GM23338 (cell line): ENCODE measurements around the gene ZDHHC20. TPM values are rescaled to one million over a fixed set of nuclear protein-coding genes. Genes with fewer than 3 reads are reported as not detected.

ENCODE experiments used
- ATAC-seq: fragments of 200-7000 bp; cut with Tn5 transposase; 3 replicates; pipeline ENCODE4 v1.9.1; 2020
- DNase-seq: peaks from one replicate; pipeline ENCODE4 v3.0.0-alpha.2; 2015; ENCODE audit warnings: low spot score
- H2AFZ ChIP-seq: fragments of 200-600 bp; sonication (generic); 2 replicates; pipeline ENCODE4 v1.8.0; 2016; ENCODE audit warnings: antibody characterized with exemption, mild to moderate bottlenecking, moderate library complexity
- H3F3A ChIP-seq: fragments of 200-600 bp; sonication (generic); replicated peaks from 2 replicates; pipeline ENCODE4 v1.8.0; 2017; ENCODE audit warnings: antibody characterized with exemption, mixed run types, low read depth
- H3K27ac ChIP-seq: fragments of 200-600 bp; sonication (generic); 2 replicates; pipeline ENCODE4 v1.6.1; 2016; ENCODE audit warnings: low read depth
- H3K27me3 ChIP-seq: fragments of 200-600 bp; sonication (generic); 2 replicates; pipeline ENCODE4 v1.8.0; 2016; ENCODE audit warnings: mild to moderate bottlenecking, mixed run types, moderate library complexity; ENCODE audit not compliant: insufficient read depth
- H3K36me3 ChIP-seq: fragments of 200-600 bp; sonication (generic); 2 replicates; pipeline ENCODE4 v1.8.0; 2016; ENCODE audit warnings: mild to moderate bottlenecking; ENCODE audit not compliant: insufficient read depth
- H3K4me1 ChIP-seq: fragments of 200-600 bp; sonication (generic); 2 replicates; pipeline ENCODE4 v1.8.0; 2016; ENCODE audit warnings: mild to moderate bottlenecking, moderate library complexity; ENCODE audit not compliant: insufficient read depth
- H3K4me2 ChIP-seq: fragments of 200-600 bp; sonication (generic); 2 replicates; pipeline ENCODE4 v1.7.1; 2017; ENCODE audit warnings: mixed run types
- H3K4me3 ChIP-seq: fragments of 200-600 bp; sonication (generic); 2 replicates; pipeline ENCODE4 v1.6.1; 2016; ENCODE audit warnings: mixed run types
- H3K79me2 ChIP-seq: fragments of 200-600 bp; sonication (generic); replicated peaks from 2 replicates; pipeline ENCODE4 v1.8.0; 2017; ENCODE audit warnings: mild to moderate bottlenecking; ENCODE audit not compliant: insufficient read depth
- H3K9me2 ChIP-seq: fragments of 200-600 bp; sonication (generic); 2 replicates; pipeline ENCODE4 v1.8.0; 2017; ENCODE audit not compliant: insufficient read depth
- H4K20me1 ChIP-seq: fragments of 200-600 bp; sonication (generic); replicated peaks from 2 replicates; pipeline ENCODE4 v1.8.0; 2017; ENCODE audit warnings: mild to moderate bottlenecking; ENCODE audit not compliant: insufficient read depth
- H3K27ac Mint-ChIP-seq: 2 replicates; pipeline ENCODE4 v1.8.0; 2020; ENCODE audit warnings: inconsistent platforms, mild to moderate bottlenecking, moderate library complexity, mixed read lengths
- H3K27me3 Mint-ChIP-seq: 3 replicates; pipeline ENCODE4 v1.8.0; 2022; ENCODE audit warnings: low read depth, mild to moderate bottlenecking, moderate library complexity, mixed read lengths, inconsistent platforms; ENCODE audit not compliant: insufficient read depth, poor library complexity
- H3K36me3 Mint-ChIP-seq: 3 replicates; pipeline ENCODE4 v1.8.0; 2021; ENCODE audit warnings: low read depth, mild to moderate bottlenecking, inconsistent platforms, moderate library complexity, mixed read lengths
- H3K4me1 Mint-ChIP-seq: 3 replicates; pipeline ENCODE4 v1.8.0; 2020; ENCODE audit warnings: mild to moderate bottlenecking, inconsistent platforms, mixed read lengths
- H3K4me3 Mint-ChIP-seq: 3 replicates; pipeline ENCODE4 v1.8.0; 2021; ENCODE audit warnings: moderate library complexity, mild to moderate bottlenecking, inconsistent platforms, mixed read lengths
- H3K9me3 Mint-ChIP-seq: 3 replicates; pipeline ENCODE4 v1.8.0; 2020; ENCODE audit warnings: moderate library complexity, mild to moderate bottlenecking, inconsistent platforms, mixed read lengths
- CREB1 ChIP-seq: fragments of 250-450 bp; sonication (Bioruptor Pico); IDR thresholded peaks from 2 replicates; pipeline ENCODE4 v1.5.0; 2020; ENCODE audit warnings: low read depth, mild to moderate bottlenecking, moderate library complexity
- ETS1 ChIP-seq: IDR thresholded peaks from 2 replicates; pipeline ENCODE4 v1.6.1; 2016; ENCODE audit warnings: antibody characterized with exemption
- EZH2phosphoT487 ChIP-seq: fragments of 200-600 bp; sonication (generic); IDR thresholded peaks from one replicate; pipeline ENCODE4 v1.8.1; 2018; ENCODE audit warnings: antibody characterized with exemption; ENCODE audit not compliant: unreplicated experiment
- JUNB ChIP-seq: IDR thresholded peaks from one replicate; pipeline ENCODE4 v1.6.1; 2016; ENCODE audit warnings: antibody characterized with exemption; ENCODE audit not compliant: unreplicated experiment
- NANOG ChIP-seq: IDR thresholded peaks from 2 replicates; pipeline ENCODE4 v1.6.1; 2016; ENCODE audit warnings: antibody characterized with exemption, borderline replicate concordance
- REST ChIP-seq: IDR thresholded peaks from one replicate; pipeline ENCODE4 v1.6.1; 2018; ENCODE audit warnings: antibody characterized with exemption; ENCODE audit not compliant: unreplicated experiment
- ZNF114 ChIP-seq: fragments of 250-450 bp; sonication (Bioruptor Pico); IDR thresholded peaks from 2 replicates; pipeline ENCODE4 v1.5.0; 2020; ENCODE audit warnings: mild to moderate bottlenecking, moderate library complexity
- ZNF331 ChIP-seq: fragments of 250-450 bp; sonication (Bioruptor Pico); IDR thresholded peaks from 2 replicates; pipeline ENCODE4 v1.5.0; 2020; ENCODE audit warnings: low read depth, mild to moderate bottlenecking, moderate library complexity
- ZNF462 ChIP-seq: fragments of 250-450 bp; sonication (Bioruptor Pico); IDR thresholded peaks from 2 replicates; pipeline ENCODE4 v1.5.0; 2020; ENCODE audit warnings: mild to moderate bottlenecking, moderate library complexity
- polyA plus RNA-seq: library from polyadenylated mRNA; unstranded; fragments of >200 nt; fragmentation: Nextera tagmentation; extraction: Ambion mirVana; gene quantifications from 2 replicates; pipeline ENCODE4 v1.2.1, GENCODE V29; 2016
- total RNA-seq: library from RNA; depleted of rRNA; stranded (reverse); fragments of >200 nt; shearing (Covaris generic); gene quantifications from 2 replicates; pipeline ENCODE4 v1.2.3, GENCODE V29; 2014
- TF ChIP-seq, protein P1 (sequence below), 2 experiments: fragments of 200-600 bp in 1 of 2; sonication (generic) in 1 of 2; conservative IDR thresholded peaks; 2 replicates each; pipeline versions ENCODE4 v1.5.1 to v1.6.1; 2016 to 2017; ENCODE audit warnings: antibody characterized with exemption in 2 of 2, low read depth in 2 of 2, mild to moderate bottlenecking in 2 of 2, moderate library complexity in 1 of 2

The ZDHHC20 gene
- total and polyA plus RNA-seq, 2 experiments from 2014 or later = 37.7 to 119 TPM

DNA sequence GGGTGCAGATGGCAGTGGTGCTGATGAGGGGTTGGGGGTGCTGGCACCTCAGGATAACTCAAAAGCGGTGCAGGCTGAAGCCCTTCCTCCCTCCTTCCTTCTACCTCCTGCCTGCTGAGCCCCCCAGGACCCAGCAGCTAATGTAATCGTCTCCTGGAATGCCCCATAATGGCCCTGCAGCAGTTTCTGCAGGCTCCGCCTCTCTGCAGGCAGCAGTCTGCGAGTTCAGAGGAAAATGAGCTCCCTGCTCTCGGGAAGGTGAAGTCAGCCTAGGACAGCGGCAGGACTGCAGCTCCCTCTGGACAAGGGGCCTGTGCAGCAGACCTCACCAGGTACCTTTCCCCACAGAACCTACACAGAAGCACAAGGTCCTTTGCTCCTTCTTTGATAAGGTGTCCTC, 130.9 kb downstream of the ZDHHC20 start:
- ATAC-seq (peak; percentile 53), DNase-seq (peak; percentile 80)
- H3K36me3 Mint-ChIP-seq = peaks cover 14% of the 10 kb centered on the region
- peaks cover 13% of the 10 kb centered on the region for H3K27me3 Mint-ChIP-seq
- TF ChIP-seq EZH2phosphoT487 = no peak
- no peak for TF ChIP-seq REST
- TF ChIP-seq ZNF331 = no peak
- no peak for TF ChIP-seq ZNF462 (CRISPR knock-in tag)
- TF ChIP-seq NANOG = no peak
- TF ChIP-seq CREB1 (CRISPR knock-in tag) = no peak
- TF ChIP-seq, protein P1, sequence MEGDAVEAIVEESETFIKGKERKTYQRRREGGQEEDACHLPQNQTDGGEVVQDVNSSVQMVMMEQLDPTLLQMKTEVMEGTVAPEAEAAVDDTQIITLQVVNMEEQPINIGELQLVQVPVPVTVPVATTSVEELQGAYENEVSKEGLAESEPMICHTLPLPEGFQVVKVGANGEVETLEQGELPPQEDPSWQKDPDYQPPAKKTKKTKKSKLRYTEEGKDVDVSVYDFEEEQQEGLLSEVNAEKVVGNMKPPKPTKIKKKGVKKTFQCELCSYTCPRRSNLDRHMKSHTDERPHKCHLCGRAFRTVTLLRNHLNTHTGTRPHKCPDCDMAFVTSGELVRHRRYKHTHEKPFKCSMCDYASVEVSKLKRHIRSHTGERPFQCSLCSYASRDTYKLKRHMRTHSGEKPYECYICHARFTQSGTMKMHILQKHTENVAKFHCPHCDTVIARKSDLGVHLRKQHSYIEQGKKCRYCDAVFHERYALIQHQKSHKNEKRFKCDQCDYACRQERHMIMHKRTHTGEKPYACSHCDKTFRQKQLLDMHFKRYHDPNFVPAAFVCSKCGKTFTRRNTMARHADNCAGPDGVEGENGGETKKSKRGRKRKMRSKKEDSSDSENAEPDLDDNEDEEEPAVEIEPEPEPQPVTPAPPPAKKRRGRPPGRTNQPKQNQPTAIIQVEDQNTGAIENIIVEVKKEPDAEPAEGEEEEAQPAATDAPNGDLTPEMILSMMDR (conservative IDR thresholded peaks at IDR 0.05; ENCODE audit: low read depth in 2 of 2) = no peak
- TF ChIP-seq ETS1 = no peak
- TF ChIP-seq JUNB = no peak
- TF ChIP-seq ZNF114 = no peak
- Histone ChIP-seq H3K79me2 (no peaks in the 10 kb centered on the region), H3K4me3 (peak overlapping the region; percentile 52; the same call in 1 of the 2 replicates), H3K36me3 (no peaks in the 10 kb centered on the region), H3K4me2 (peak overlapping the region; percentile 62), H3K27me3 (peaks cover 10% of the 10 kb centered on the region; the same call in 1 of the 2 replicates), H3K9me2 (peaks cover 16% of the 10 kb centered on the region; the same call in 1 of the 2 replicates), H3F3A (peaks cover 11% of the 10 kb centered on the region), H3K4me1 (peaks cover 39% of the 10 kb centered on the region), H2AFZ (no peak overlapping the region), H4K20me1 (no peaks in the 10 kb centered on the region), H3K27ac (no peak overlapping the region)
- H3K4me3 Mint-ChIP-seq = peak overlapping the region; percentile 62
- peaks cover 6% of the 10 kb centered on the region; the same call in 2 of the 3 replicates for H3K9me3 Mint-ChIP-seq
- H3K4me1 Mint-ChIP-seq = peaks cover 40% of the 10 kb centered on the region
- H3K27ac Mint-ChIP-seq = no peak overlapping the region; the same call in 1 of the 2 replicates
